ENCODE data around the gene PIP5K1A.
"Not testable (repeated sequence)": the region's sequence is repeated elsewhere in the genome, so short reads cannot be mapped to it uniquely, and the experiment has no call there.

PIP5K1A gene

GRCh38 chr1:151254217-151255213 lies 56.2 kb downstream of the PIP5K1A start, which contains the start of gene PSMD4:
TSS of gene PSMD4 (plus strand) at chr1:151254734. CDS start at chr1:151254783, 49 bp downstream.
- peak; percentile 84 for DNase-seq (ENCODE audit: low read depth)

GRCh38 chr1:151255381-151255780 lies 57.0 kb downstream of the PIP5K1A start:
- DNase-seq (ENCODE audit: low read depth), result no peak

GRCh38 chr1:151259351-151259750 lies 61.0 kb downstream of the PIP5K1A start:
- no peak for DNase-seq (ENCODE audit: low read depth)

GRCh38 chr1:151265446-151266236 lies 67.3 kb downstream of the PIP5K1A start:
- DNase-seq (ENCODE audit: low read depth), result no peak

- no peak for DNase-seq (ENCODE audit: low read depth)
Measured at GRCh38 chr1:151266315-151266714, 68.0 kb downstream of the PIP5K1A start.

GRCh38 chr1:151266821-151267220 lies 68.5 kb downstream of the PIP5K1A start:
- no peak for DNase-seq (ENCODE audit: low read depth)

GRCh38 chr1:151267760-151268159 lies 69.4 kb downstream of the PIP5K1A start:
- no peak for DNase-seq (ENCODE audit: low read depth)

- no peak for DNase-seq (ENCODE audit: low read depth)
Measured at GRCh38 chr1:151273924-151274466, 75.6 kb downstream of the PIP5K1A start.

- DNase-seq (ENCODE audit: low read depth), result not testable (repeated sequence)
Measured at GRCh38 chr1:151275341-151275740, 77.0 kb downstream of the PIP5K1A start.

GRCh38 chr1:151277249-151277648 lies 78.9 kb downstream of the PIP5K1A start:
- DNase-seq (ENCODE audit: low read depth), result no peak

GRCh38 chr1:151281225-151281968 lies 83.0 kb downstream of the PIP5K1A start:
- DNase-seq (ENCODE audit: low read depth), result peak; percentile 87

GRCh38 chr1:151281969-151282882 lies 83.9 kb downstream of the PIP5K1A start, which contains the start of gene ZNF687:
TSS of gene ZNF687 (plus strand) at chr1:151282299. CDS start at chr1:151286292, 3,993 bp downstream.
- peak; percentile 100 for DNase-seq (ENCODE audit: low read depth)

- DNase-seq (ENCODE audit: low read depth), result no peak
Measured at GRCh38 chr1:151282883-151283725, 84.8 kb downstream of the PIP5K1A start.

- DNase-seq (ENCODE audit: low read depth), result no peak
Measured at GRCh38 chr1:151284013-151284577, 85.7 kb downstream of the PIP5K1A start.

- no peak for DNase-seq (ENCODE audit: low read depth)
Measured at GRCh38 chr1:151286619-151287340, 88.4 kb downstream of the PIP5K1A start.

- DNase-seq (ENCODE audit: low read depth), result no peak
Measured at GRCh38 chr1:151287341-151287699, 89.0 kb downstream of the PIP5K1A start.

GRCh38 chr1:151287767-151288500 lies 89.6 kb downstream of the PIP5K1A start:
- DNase-seq (ENCODE audit: low read depth), result no peak

- DNase-seq (ENCODE audit: low read depth), result no peak
Measured at GRCh38 chr1:151288502-151288901, 90.2 kb downstream of the PIP5K1A start.

Data from GM04503 (cell line).